CD4-positive, alpha-beta T cell (primary cell): ENCODE results near the gene HFE. TPM values are rescaled to one million over a fixed set of nuclear protein-coding genes. Genes with fewer than 3 reads are reported as not detected.

ENCODE experiments used
- ATAC-seq: fragments of 200-7000 bp; cut with Tn5 transposase; one replicate; pipeline ENCODE4 v1.10.0; 2022; ENCODE audit warnings: mild to moderate bottlenecking; ENCODE audit not compliant: poor library complexity
- CTCF ChIA-PET: fragments of 350-600 bp; sonication (Branson Sonifier 250); formaldehyde crosslinking; loops from one replicate; lab custom pipeline; 2021; ENCODE audit warnings: antibody characterized with exemption, inconsistent platforms; lab: Charles Lee
- POLR2A ChIA-PET: fragments of 350-600 bp; sonication (Branson Sonifier 250); formaldehyde crosslinking; loops from one replicate; lab custom pipeline; 2021; ENCODE audit warnings: antibody characterized with exemption, inconsistent platforms; lab: Charles Lee
- DNase-seq, 14 experiments: peaks; one replicate each; pipeline ENCODE4 v3.0.0-alpha.2; 2013 to 2020; ENCODE audit warnings: mixed read lengths in 2 of 14
- H3K27ac ChIP-seq, 2 donors: one replicate each; pipeline versions ENCODE4 v1.5.1 to v1.7.0; 2013; ENCODE audit warnings: low read length in 2 of 2, low read depth in 1 of 2, mild to moderate bottlenecking in 1 of 2
- H3K27me3 ChIP-seq, 2 experiments: 1 replicate in 1 of 2; 2 replicates in 1 of 2; pipeline versions ENCODE4 v1.6.1 to v1.7.0; 2013; ENCODE audit warnings: low read length in 2 of 2, control low read depth in 1 of 2, mild to moderate bottlenecking in 1 of 2, moderate library complexity in 1 of 2; ENCODE audit not compliant: insufficient read depth in 2 of 2, control insufficient read depth in 1 of 2
- H3K36me3 ChIP-seq: one replicate; pipeline ENCODE4 v1.6.1; 2013; ENCODE audit warnings: low read length, control low read depth; ENCODE audit not compliant: insufficient read depth
- H3K4me1 ChIP-seq: one replicate; pipeline ENCODE4 v1.6.1; 2013; ENCODE audit warnings: low read length, control low read depth; ENCODE audit not compliant: insufficient read depth
- H3K4me3 ChIP-seq: one replicate; pipeline ENCODE4 v1.5.1; 2013; ENCODE audit warnings: mild to moderate bottlenecking, low read length, moderate library complexity
- H3K9me3 ChIP-seq, 2 experiments: 1 replicate in 1 of 2; 2 replicates in 1 of 2; pipeline versions ENCODE4 v1.6.1 to v1.7.0; 2013; ENCODE audit warnings: low read length in 2 of 2, mild to moderate bottlenecking in 2 of 2, control low read depth in 1 of 2, moderate library complexity in 1 of 2; ENCODE audit not compliant: control insufficient read depth in 1 of 2, insufficient read depth in 1 of 2
- H3K27ac Mint-ChIP-seq: one replicate; pipeline ENCODE4 v1.8.0; 2020; ENCODE audit warnings: mixed read lengths
- H3K27me3 Mint-ChIP-seq: one replicate; pipeline ENCODE4 v1.8.0; 2021; ENCODE audit warnings: mixed read lengths
- H3K36me3 Mint-ChIP-seq: one replicate; pipeline ENCODE4 v1.8.0; 2021; ENCODE audit warnings: low read depth, mixed read lengths
- H3K4me1 Mint-ChIP-seq: one replicate; pipeline ENCODE4 v1.8.0; 2021; ENCODE audit warnings: low read depth, mixed read lengths
- H3K4me3 Mint-ChIP-seq: one replicate; pipeline ENCODE4 v1.8.0; 2020; ENCODE audit warnings: mild to moderate bottlenecking, mixed read lengths
- H3K9me3 Mint-ChIP-seq: one replicate; pipeline ENCODE4 v1.8.0; 2020; ENCODE audit warnings: mixed read lengths
- intact Hi-C, 2 experiments: fragments of 100-400 bp; cut with DNase I in 1 of 2; cut with micrococcal nuclease in 1 of 2; formaldehyde crosslinking; loops; one replicate each; pipeline versions ENCODE4 v1.15.1 to v1.9.0; 2023 to 2025; cut with DNase I, micrococcal nuclease
- total RNA-seq, 174 experiments: library from RNA in 2 of 174; stranded (reverse) in 2 of 174; gene quantifications; one replicate each; pipeline ENCODE4 v1.2.3 and lab custom pipeline; 2021 to 2026
- TF ChIP-seq, protein P1 (sequence below): fragments of 200-600 bp; IDR thresholded peaks from one replicate; pipeline ENCODE4 v1.8.0; 2022; ENCODE audit warnings: antibody characterized with exemption, mild to moderate bottlenecking

Gene HFE
- total RNA-seq, 2 experiments from 2014 or later = 0.08 to 0.28 TPM

DNA sequence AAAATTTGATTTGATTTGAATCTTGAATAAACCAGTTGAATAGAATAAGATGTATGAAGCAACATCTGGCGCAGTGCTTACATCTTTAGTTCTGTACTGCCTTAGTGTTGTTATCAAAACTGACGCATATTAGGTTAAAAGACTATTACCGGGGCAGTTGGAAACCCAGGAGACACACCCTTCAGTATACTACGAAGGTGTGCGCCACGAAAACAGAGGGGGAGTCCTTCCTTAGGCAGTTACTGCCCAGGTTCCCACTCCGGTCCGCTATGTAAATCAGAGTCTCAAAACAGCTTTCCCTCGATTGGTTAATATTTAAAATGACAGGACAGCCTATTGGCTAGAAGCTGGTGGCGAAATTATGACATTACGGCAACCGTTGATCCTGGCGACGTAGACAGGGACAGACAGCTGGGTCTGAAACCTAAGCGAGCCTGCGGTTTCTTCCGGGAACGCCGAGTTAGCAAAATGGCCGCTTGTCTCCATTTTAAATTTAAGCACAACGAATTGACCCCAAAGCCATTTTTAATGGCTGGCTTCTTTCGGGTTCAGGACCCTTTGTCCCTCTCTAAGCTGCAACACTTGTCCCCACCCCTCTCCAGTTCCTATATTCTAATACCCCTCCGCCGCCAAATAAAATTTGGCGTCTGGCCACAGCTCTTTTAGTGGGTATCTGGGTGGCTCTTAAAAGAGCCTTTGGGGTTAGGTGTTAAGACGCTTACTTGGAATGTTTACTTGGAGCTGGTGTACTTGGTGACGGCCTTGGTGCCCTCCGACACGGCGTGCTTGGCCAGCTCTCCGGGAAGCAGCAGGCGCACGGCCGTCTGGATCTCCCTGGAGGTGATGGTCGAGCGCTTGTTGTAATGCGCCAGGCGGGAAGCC is 35.8 kb downstream of the HFE start:
- intact Hi-C loops = loop anchor here (1.0 to 10.0 kb wide), 13 partner anchors 19 to 1712 kb away; a partner anchor contains a TSS
- Histone ChIP-seq H3K9me3 (no peaks in the 10 kb centered on the region), H3K36me3 (peaks cover 3% of the 10 kb centered on the region), H3K27ac (peak overlapping the region; percentile 84 to 95), H3K4me1 (peaks cover 23% of the 10 kb centered on the region), H3K27me3 (no peaks in the 10 kb centered on the region), H3K4me3 (peak overlapping the region; percentile 88)
- ChIA-PET POLR2A (interaction anchor here (0.6 to 13.5 kb wide), 73 partner anchors 9 to 1771 kb away, joined by 3 to 3030 read pairs (median 14); partner anchors contain the start of genes HFE and HMGN4), CTCF (interaction anchor here (1.1 to 3.1 kb wide), 8 partner anchors 10 to 97 kb away, joined by 3 to 28 read pairs (median 4); a partner anchor contains a TSS)
- H3K9me3 Mint-ChIP-seq = no peaks in the 10 kb centered on the region
- ATAC-seq = peak; percentile 56
- H3K4me1 Mint-ChIP-seq = peaks cover 41% of the 10 kb centered on the region
- TF ChIP-seq, protein P1, sequence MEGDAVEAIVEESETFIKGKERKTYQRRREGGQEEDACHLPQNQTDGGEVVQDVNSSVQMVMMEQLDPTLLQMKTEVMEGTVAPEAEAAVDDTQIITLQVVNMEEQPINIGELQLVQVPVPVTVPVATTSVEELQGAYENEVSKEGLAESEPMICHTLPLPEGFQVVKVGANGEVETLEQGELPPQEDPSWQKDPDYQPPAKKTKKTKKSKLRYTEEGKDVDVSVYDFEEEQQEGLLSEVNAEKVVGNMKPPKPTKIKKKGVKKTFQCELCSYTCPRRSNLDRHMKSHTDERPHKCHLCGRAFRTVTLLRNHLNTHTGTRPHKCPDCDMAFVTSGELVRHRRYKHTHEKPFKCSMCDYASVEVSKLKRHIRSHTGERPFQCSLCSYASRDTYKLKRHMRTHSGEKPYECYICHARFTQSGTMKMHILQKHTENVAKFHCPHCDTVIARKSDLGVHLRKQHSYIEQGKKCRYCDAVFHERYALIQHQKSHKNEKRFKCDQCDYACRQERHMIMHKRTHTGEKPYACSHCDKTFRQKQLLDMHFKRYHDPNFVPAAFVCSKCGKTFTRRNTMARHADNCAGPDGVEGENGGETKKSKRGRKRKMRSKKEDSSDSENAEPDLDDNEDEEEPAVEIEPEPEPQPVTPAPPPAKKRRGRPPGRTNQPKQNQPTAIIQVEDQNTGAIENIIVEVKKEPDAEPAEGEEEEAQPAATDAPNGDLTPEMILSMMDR = no peak
- H3K27me3 Mint-ChIP-seq = peaks cover 13% of the 10 kb centered on the region
- peak; percentile 75 to 98 (median 92) for DNase-seq
- H3K27ac Mint-ChIP-seq = peak overlapping the region; percentile 98
- H3K36me3 Mint-ChIP-seq = peaks cover 56% of the 10 kb centered on the region
- H3K4me3 Mint-ChIP-seq = peak overlapping the region; percentile 97

DNA sequence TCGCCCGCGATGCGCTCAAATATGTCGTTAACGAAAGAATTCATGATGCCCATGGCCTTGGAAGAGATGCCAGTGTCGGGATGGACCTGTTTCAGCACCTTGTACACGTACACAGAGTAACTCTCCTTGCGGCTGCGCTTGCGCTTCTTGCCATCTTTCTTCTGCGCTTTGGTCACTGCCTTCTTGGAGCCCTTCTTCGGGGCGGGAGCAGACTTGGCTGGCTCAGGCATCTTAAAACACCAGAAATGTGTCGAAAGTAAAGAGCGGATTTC is 36.4 kb downstream of the HFE start:
- peaks cover 28% of the 10 kb centered on the region for H3K4me1 ChIP-seq
- Mint-ChIP-seq H3K36me3 (peaks cover 61% of the 10 kb centered on the region), H3K27me3 (peaks cover 13% of the 10 kb centered on the region)

More for the DNA sequence above, 36.4 kb downstream of the HFE start:
- TF ChIP-seq, protein P1 = no peak
- peak overlapping the region; percentile 84 to 95 for H3K27ac ChIP-seq
- ChIA-PET POLR2A (interaction anchor here (0.8 to 13.5 kb wide), 72 partner anchors 10 to 1770 kb away, joined by 3 to 3030 read pairs (median 14); partner anchors contain the start of genes HFE and HMGN4), CTCF (interaction anchor here (1.0 to 3.1 kb wide), 11 partner anchors 10 to 446 kb away, joined by 3 to 28 read pairs (median 4); a partner anchor contains a TSS)
- H3K4me3 ChIP-seq = peak overlapping the region; percentile 88
- peak overlapping the region; percentile 97 for H3K4me3 Mint-ChIP-seq
- peaks cover 46% of the 10 kb centered on the region for H3K4me1 Mint-ChIP-seq
- H3K9me3 Mint-ChIP-seq = no peaks in the 10 kb centered on the region
- intact Hi-C loops = loop anchor here (1.0 to 10.0 kb wide), 12 partner anchors 34 to 1711 kb away; a partner anchor contains a TSS
- H3K36me3 ChIP-seq = peaks cover 9% of the 10 kb centered on the region
- H3K9me3 ChIP-seq = no peaks in the 10 kb centered on the region
- ATAC-seq = no peak
- peak overlapping the region; percentile 98 for H3K27ac Mint-ChIP-seq
- peak in 9 of 14 experiments; percentile 55 to 79 (median 68) for DNase-seq
- H3K27me3 ChIP-seq = no peaks in the 10 kb centered on the region
